ENCODE data around the gene SLC17A5.
A peak's percentile ranks its signal among the peaks of the same experiment; 100 is the strongest.

GRCh38 chr6:73606428-73606827 is 47.4 kb downstream of the SLC17A5 start:
- peak in 1 of 3 experiments; percentile 11; a peak in 1 of 6 replicates for TF ChIP-seq CTCF (IDR thresholded peaks at IDR 0.05 in 2 of 3, conservative IDR thresholded peaks at IDR 0.05 in 1 of 3; ENCODE audit: control insufficient read depth in 2 of 3, extremely low read depth in 1 of 3, insufficient read depth in 1 of 3, low read depth in 3 of 3, low read length in 3 of 3)
- no peak for TF ChIP-seq YY1 (IDR thresholded peaks at IDR 0.05; ENCODE audit: low read depth, low read length)
- no peak for TF ChIP-seq MAX (IDR thresholded peaks at IDR 0.05; ENCODE audit: low read depth, low read length)
- no peak for TF ChIP-seq FOS (IDR thresholded peaks at IDR 0.05; ENCODE audit: borderline replicate concordance, extremely low read depth, insufficient read length)
- no peak for TF ChIP-seq EZH2 (IDR thresholded peaks at IDR 0.05; ENCODE audit: borderline replicate concordance, control insufficient read depth, low read depth, low read length)
- TF ChIP-seq RCOR1 (conservative IDR thresholded peaks at IDR 0.05; ENCODE audit: low read depth, low read length) = no peak
- no peak for TF ChIP-seq REST (IDR thresholded peaks at IDR 0.05; ENCODE audit: low read depth, low read length)
